HG03064 (cell line): Measurements from ENCODE around the gene LMO4.

ENCODE experiments used
- ATAC-seq: cut with Tn5 transposase; IDR thresholded peaks from one replicate; pipeline ENCODE4 v1.9.1; 2021; ENCODE audit warnings: low read depth; ENCODE audit not compliant: unreplicated experiment

LMO4 gene

GRCh38 chr1:87327376-87328271 lies 1.1 kb upstream of the LMO4 start:
- no peak for ATAC-seq

- ATAC-seq: no peak
Observed at GRCh38 chr1:87329051-87329525, 408 bp downstream of the LMO4 start.

GRCh38 chr1:87329526-87330056 lies 911 bp downstream of the LMO4 start:
- no peak for ATAC-seq

GRCh38 chr1:87330057-87330884 lies 1.6 kb downstream of the LMO4 start:
- ATAC-seq: no peak

GRCh38 chr1:87330885-87331364 lies 2.2 kb downstream of the LMO4 start:
- no peak for ATAC-seq

- ATAC-seq: peak; percentile 19
Observed at GRCh38 chr1:87331365-87332241, 2.9 kb downstream of the LMO4 start.

- no peak for ATAC-seq
Observed at GRCh38 chr1:87333692-87334347, 5.1 kb downstream of the LMO4 start.

GRCh38 chr1:87334351-87335174 lies 5.9 kb downstream of the LMO4 start:
- ATAC-seq: no peak

- ATAC-seq: peak; percentile 49
Observed at GRCh38 chr1:87335175-87335884, 6.7 kb downstream of the LMO4 start.

GRCh38 chr1:87336623-87337067 lies 8.0 kb downstream of the LMO4 start:
- ATAC-seq: no peak

- ATAC-seq: no peak
Observed at GRCh38 chr1:87337606-87338005, 8.9 kb downstream of the LMO4 start.

- no peak for ATAC-seq
Observed at GRCh38 chr1:87338566-87338965, 9.9 kb downstream of the LMO4 start.

GRCh38 chr1:87344231-87344630 lies 15.6 kb downstream of the LMO4 start:
- ATAC-seq: no peak

GRCh38 chr1:87346130-87346814 lies 17.6 kb downstream of the LMO4 start:
- no peak for ATAC-seq

GRCh38 chr1:87348341-87349019 lies 19.8 kb downstream of the LMO4 start:
- no peak for ATAC-seq

GRCh38 chr1:87349036-87349435 lies 20.4 kb downstream of the LMO4 start:
- no peak for ATAC-seq

- no peak for ATAC-seq
Observed at GRCh38 chr1:87355894-87356293, 27.2 kb downstream of the LMO4 start.
